NCI-H2081 treated with DMSO at 0.1 percent for 48 hours (cell line): ENCODE measurements around the gene KCNJ11.
A peak's percentile ranks its signal among the peaks of the same experiment; 100 is the strongest.

ENCODE experiments used
- DNase-seq: peaks from one replicate; lab custom pipeline; 2025; lab: John Stamatoyannopoulos, UW

The KCNJ11 gene

GRCh38 chr11:17366495-17366894 lies 22.0 kb downstream of the KCNJ11 start:
- DNase-seq: no peak

- peak; percentile 37 for DNase-seq
These were observed 33.9 kb downstream of the KCNJ11 start for GRCh38 chr11:17354601-17354991.

GRCh38 chr11:17353821-17354600 lies 34.4 kb downstream of the KCNJ11 start:
- no peak for DNase-seq

- peak; percentile 21 for DNase-seq
These were observed 35.3 kb downstream of the KCNJ11 start for GRCh38 chr11:17352950-17353820.

GRCh38 chr11:17351510-17352176 lies 36.8 kb downstream of the KCNJ11 start, which contains the start of gene NCR3LG1:
Gene NCR3LG1 (plus strand): TSS chr11:17351800. CDS start chr11:17351970, 170 bp downstream.
- DNase-seq: no peak

- DNase-seq: no peak
These were observed 37.3 kb downstream of the KCNJ11 start for GRCh38 chr11:17351172-17351509.

- no peak for DNase-seq
These were observed 37.8 kb downstream of the KCNJ11 start for GRCh38 chr11:17350455-17351171.

- DNase-seq: no peak
These were observed 40.8 kb downstream of the KCNJ11 start for GRCh38 chr11:17347676-17348075.

- no peak for DNase-seq
These were observed 44.6 kb downstream of the KCNJ11 start for GRCh38 chr11:17343907-17344306.

- no peak for DNase-seq
These were observed 45.2 kb downstream of the KCNJ11 start for GRCh38 chr11:17343257-17343656.
